Parathyroid adenoma (tissue), 2 donors: ENCODE results near the gene GNAI3.

Experiments
- H2AFZ ChIP-seq: fragments of 300-600 bp; sonication (generic); one replicate; pipeline ENCODE4 v1.7.0; 2017; ENCODE audit warnings: antibody characterized with exemption, mild to moderate bottlenecking
- H3K27ac ChIP-seq: fragments of 300-600 bp; sonication (generic); one replicate; pipeline ENCODE4 v1.7.0; 2017
- H3K27me3 ChIP-seq: fragments of 300-600 bp; sonication (generic); one replicate; pipeline ENCODE4 v1.7.0; 2017; ENCODE audit warnings: low read length; ENCODE audit not compliant: control insufficient read depth, insufficient read depth
- H3K36me3 ChIP-seq: fragments of 300-600 bp; sonication (generic); one replicate; pipeline ENCODE4 v1.7.0; 2017; ENCODE audit warnings: low read length; ENCODE audit not compliant: control insufficient read depth, insufficient read depth
- H3K4me1 ChIP-seq: fragments of 300-600 bp; sonication (generic); one replicate; pipeline ENCODE4 v1.7.0; 2017; ENCODE audit warnings: control low read depth
- H3K4me2 ChIP-seq: fragments of 300-600 bp; sonication (generic); one replicate; pipeline ENCODE4 v1.7.0; 2017; ENCODE audit warnings: low read length
- H3K4me3 ChIP-seq: fragments of 300-600 bp; sonication (generic); one replicate; pipeline ENCODE4 v1.7.0; 2017; ENCODE audit warnings: low read depth, low read length
- H3K79me2 ChIP-seq: fragments of 300-600 bp; sonication (generic); one replicate; pipeline ENCODE4 v1.7.0; 2017; ENCODE audit warnings: control low read depth
- H3K9ac ChIP-seq: fragments of 300-600 bp; sonication (generic); one replicate; pipeline ENCODE4 v1.7.0; 2017; ENCODE audit warnings: mild to moderate bottlenecking
- H3K9me3 ChIP-seq: fragments of 300-600 bp; sonication (generic); one replicate; pipeline ENCODE4 v1.7.0; 2017; ENCODE audit warnings: low read length; ENCODE audit not compliant: control insufficient read depth
- TF ChIP-seq, protein P1 (sequence below): fragments of 300-600 bp; sonication (generic); IDR thresholded peaks from one replicate; pipeline ENCODE4 v1.7.0; 2017; ENCODE audit warnings: antibody characterized with exemption, mild to moderate bottlenecking
- donor health status: primary hyperparathyroidism.

GNAI3 gene

DNA sequence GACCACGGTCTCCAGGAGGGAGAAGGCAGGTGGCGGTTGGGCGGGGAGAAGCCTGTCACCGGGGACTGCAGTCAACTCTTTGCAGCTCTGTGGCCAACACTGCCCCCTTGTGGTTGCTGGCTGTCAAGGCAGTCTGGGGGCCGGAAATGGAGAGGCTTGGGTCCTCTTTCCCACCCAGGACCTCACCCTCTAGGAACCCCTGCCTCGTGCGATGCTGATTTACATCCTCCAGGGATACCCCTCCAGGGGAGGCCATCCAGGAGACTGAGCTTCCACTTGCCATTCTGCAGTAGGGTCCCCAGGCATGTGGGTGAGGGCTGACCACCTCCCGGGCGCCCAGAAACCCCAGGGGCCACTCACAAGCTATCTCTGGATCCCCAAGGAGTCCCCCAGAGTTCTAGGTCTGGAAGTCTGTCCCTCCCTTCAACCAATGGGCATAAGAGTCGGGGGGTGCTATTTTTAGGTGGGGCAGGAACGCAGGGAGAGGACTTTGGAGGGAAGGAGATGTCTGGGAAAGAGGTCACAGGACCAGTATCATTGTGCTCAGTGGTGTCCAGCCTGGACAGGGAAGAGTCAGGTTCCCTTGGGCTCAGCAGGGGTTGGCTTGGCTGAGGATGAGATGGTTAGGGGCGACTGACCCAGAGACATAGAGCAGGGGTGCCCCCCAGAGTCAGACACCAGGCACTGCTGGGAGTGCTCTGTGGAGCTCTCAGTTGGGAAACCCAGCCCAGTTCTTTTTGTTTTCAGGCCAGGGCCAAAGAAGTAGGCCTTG lies 15.9 kb upstream of the GNAI3 start:
- H3K9ac ChIP-seq, result no peak overlapping the region
- H3K4me1 ChIP-seq, result peaks cover 2% of the 10 kb centered on the region
- no peaks in the 10 kb centered on the region for H3K36me3 ChIP-seq
- H3K27me3 ChIP-seq, result no peaks in the 10 kb centered on the region
- no peaks in the 10 kb centered on the region for H3K79me2 ChIP-seq
- TF ChIP-seq, protein P1, sequence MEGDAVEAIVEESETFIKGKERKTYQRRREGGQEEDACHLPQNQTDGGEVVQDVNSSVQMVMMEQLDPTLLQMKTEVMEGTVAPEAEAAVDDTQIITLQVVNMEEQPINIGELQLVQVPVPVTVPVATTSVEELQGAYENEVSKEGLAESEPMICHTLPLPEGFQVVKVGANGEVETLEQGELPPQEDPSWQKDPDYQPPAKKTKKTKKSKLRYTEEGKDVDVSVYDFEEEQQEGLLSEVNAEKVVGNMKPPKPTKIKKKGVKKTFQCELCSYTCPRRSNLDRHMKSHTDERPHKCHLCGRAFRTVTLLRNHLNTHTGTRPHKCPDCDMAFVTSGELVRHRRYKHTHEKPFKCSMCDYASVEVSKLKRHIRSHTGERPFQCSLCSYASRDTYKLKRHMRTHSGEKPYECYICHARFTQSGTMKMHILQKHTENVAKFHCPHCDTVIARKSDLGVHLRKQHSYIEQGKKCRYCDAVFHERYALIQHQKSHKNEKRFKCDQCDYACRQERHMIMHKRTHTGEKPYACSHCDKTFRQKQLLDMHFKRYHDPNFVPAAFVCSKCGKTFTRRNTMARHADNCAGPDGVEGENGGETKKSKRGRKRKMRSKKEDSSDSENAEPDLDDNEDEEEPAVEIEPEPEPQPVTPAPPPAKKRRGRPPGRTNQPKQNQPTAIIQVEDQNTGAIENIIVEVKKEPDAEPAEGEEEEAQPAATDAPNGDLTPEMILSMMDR, result peak; percentile 85
- H3K27ac ChIP-seq, result no peak overlapping the region
- H3K9me3 ChIP-seq, result no peaks in the 10 kb centered on the region
- peak overlapping the region; percentile 77 for H3K4me2 ChIP-seq
- peak overlapping the region; percentile 36 for H3K4me3 ChIP-seq
- peak overlapping the region; percentile 57 for H2AFZ ChIP-seq

DNA sequence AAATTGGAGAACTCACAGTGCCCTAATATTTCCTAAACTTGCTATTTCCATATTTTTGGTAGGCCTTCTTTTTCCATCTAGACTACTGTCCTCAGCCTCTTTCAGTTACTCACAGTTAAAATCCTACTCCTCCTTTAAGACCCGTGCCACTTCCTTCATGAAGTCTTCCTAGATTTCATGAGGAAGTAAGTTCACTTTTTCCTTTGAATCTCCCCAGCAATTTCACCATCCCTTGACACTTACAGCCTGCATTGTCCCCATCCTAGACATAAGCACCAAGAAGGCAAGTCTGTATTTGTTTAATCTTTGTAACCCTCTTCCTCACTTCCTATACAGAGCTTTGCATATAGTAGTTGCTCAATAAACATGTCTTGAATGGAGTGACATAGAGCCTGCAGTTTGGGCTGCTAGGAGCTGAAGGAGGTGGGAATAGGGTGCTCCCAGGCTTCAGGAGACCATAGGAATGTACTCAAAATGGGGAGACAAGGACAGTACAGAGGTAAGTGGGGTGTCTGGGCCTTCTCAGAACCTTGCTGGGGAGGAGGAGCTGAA lies 14.0 kb upstream of the GNAI3 start:
- no peak overlapping the region for H3K4me2 ChIP-seq
- H3K36me3 ChIP-seq, result no peaks in the 10 kb centered on the region
- no peak overlapping the region for H3K9ac ChIP-seq
- no peaks in the 10 kb centered on the region for H3K27me3 ChIP-seq
- H3K4me3 ChIP-seq, result no peak overlapping the region
- H3K9me3 ChIP-seq, result no peaks in the 10 kb centered on the region
- TF ChIP-seq, protein P1, result no peak
- no peak overlapping the region for H3K27ac ChIP-seq
- no peak overlapping the region for H2AFZ ChIP-seq
- H3K4me1 ChIP-seq, result peaks cover 2% of the 10 kb centered on the region
- H3K79me2 ChIP-seq, result no peaks in the 10 kb centered on the region

DNA sequence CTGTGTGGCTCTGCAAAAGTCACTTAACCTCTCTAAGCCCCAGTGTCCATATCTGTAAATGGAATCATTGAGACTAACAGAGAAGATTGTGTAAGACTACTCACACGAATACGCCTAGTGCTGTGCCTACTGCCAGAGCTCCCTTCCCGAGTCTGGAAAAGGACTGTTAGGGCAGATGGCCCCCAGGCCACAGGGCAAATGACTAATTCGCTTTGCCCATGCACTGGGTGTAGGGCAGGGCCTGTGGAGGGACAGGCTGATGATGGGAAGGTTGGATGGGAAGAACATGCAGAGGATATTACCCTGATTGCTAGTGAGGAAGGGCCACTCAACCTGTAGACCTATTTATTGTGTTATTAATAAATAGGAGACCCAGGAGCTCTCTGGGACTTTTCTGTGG lies 12.9 kb upstream of the GNAI3 start:
- Histone ChIP-seq H3K9ac (no peak overlapping the region), H3K4me2 (no peak overlapping the region), H3K4me1 (peaks cover 2% of the 10 kb centered on the region), H3K27me3 (no peaks in the 10 kb centered on the region), H3K4me3 (no peak overlapping the region), H3K27ac (no peak overlapping the region), H3K36me3 (no peaks in the 10 kb centered on the region), H3K9me3 (no peaks in the 10 kb centered on the region), H2AFZ (no peak overlapping the region), H3K79me2 (no peaks in the 10 kb centered on the region)
- TF ChIP-seq, protein P1, result no peak

DNA sequence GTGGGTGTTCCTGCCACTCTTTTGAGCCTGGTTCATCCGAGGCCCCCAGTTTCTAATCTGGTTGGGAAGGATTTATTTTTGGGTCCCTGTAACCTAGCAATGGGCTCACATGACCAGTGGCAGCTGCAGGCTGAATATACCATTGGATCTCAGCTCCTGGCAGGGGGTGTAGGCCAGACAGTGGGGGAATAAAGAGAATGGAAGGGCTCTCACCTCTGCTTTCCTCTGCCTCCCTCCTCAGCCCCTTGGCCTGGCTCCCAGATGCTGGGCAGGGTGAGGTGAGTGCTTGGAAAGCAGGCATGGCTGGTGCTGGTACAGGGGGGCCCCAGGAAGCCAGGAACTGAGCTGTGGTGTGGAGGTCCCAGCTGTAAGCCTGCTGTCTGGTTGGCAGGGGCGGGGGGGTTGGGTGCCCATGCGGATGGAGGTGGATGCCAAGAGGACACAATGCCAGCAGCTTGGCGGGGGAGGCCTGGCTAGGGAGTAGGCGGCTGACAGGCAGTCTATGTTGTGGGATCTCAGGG lies 12.4 kb upstream of the GNAI3 start:
- H3K9me3 ChIP-seq, result no peaks in the 10 kb centered on the region
- no peak overlapping the region for H3K4me2 ChIP-seq
- no peaks in the 10 kb centered on the region for H3K36me3 ChIP-seq
- H3K9ac ChIP-seq, result no peak overlapping the region
- TF ChIP-seq, protein P1, result no peak
- H2AFZ ChIP-seq, result no peak overlapping the region
- no peaks in the 10 kb centered on the region for H3K4me1 ChIP-seq
- H3K27ac ChIP-seq, result no peak overlapping the region
- H3K27me3 ChIP-seq, result no peaks in the 10 kb centered on the region
- H3K79me2 ChIP-seq, result no peaks in the 10 kb centered on the region
- H3K4me3 ChIP-seq, result no peak overlapping the region
